GM12878 (cell line): ENCODE data around the gene RMND1. TPM values are rescaled to one million over a fixed set of nuclear protein-coding genes. Genes with fewer than 3 reads are reported as not detected.

Source experiments
- ATAC-seq: fragments of 200-7000 bp; cut with Tn5 transposase; 3 replicates; pipeline ENCODE4 v1.9.1; 2020; ENCODE audit warnings: mild to moderate bottlenecking, moderate library complexity
- BruUV-seq: library from RNA; stranded (reverse); fragments of 400-500 nt; replicated peaks from 2 replicates; lab custom pipeline; 2021; lab: Mats Ljungman, UMichigan
- CTCF ChIA-PET: fragments of 300-600 bp; sonication (Branson Sonifier 250); formaldehyde crosslinking; extraction: SDS; loops from one replicate; lab custom pipeline; 2021; ENCODE audit warnings: inconsistent platforms; lab: Yijun Ruan, JAX
- POLR2A ChIA-PET: fragments of 350-600 bp; formaldehyde crosslinking; extraction: SDS; loops from one replicate; lab custom pipeline; 2021; ENCODE audit warnings: inconsistent platforms; lab: Charles Lee
- RAD21 ChIA-PET: fragments of 300-600 bp; sonication (Branson Sonifier 250); formaldehyde crosslinking; loops from one replicate; lab custom pipeline; 2023; ENCODE audit warnings: antibody characterized with exemption; ENCODE audit not compliant: unreplicated experiment; lab: Charles Lee
- SMC1A ChIA-PET: fragments of 300-600 bp; sonication (Branson Sonifier 250); formaldehyde crosslinking; loops from one replicate; lab custom pipeline; 2023; ENCODE audit not compliant: unreplicated experiment, uncharacterized antibody; lab: Charles Lee
- DNase-seq: peaks from one replicate; pipeline ENCODE4 v3.0.0-alpha.2; 2011; ENCODE audit warnings: low read depth, low spot score
- FAIRE-seq: peaks from 3 replicates; lab custom pipeline; 2011; peaks lifted over from hg19 to GRCh38; lab: Jason Lieb, UNC
- H2AFZ ChIP-seq: 2 replicates; pipeline ENCODE4 v1.6.0; 2011; ENCODE audit warnings: low read depth, low read length, control low read depth; ENCODE audit not compliant: control insufficient read depth
- H3K27ac ChIP-seq: 2 replicates; pipeline ENCODE4 v1.5.1; 2011; ENCODE audit warnings: control low read depth; ENCODE audit not compliant: control insufficient read depth, insufficient read depth
- H3K27me3 ChIP-seq, 2 experiments: replicated peaks in 1 of 2; 2 replicates each; pipeline versions ENCODE4 v1.6.0 to v1.6.1; 2011; ENCODE audit warnings: low read length in 1 of 2; ENCODE audit not compliant: control insufficient read depth in 2 of 2, insufficient read depth in 2 of 2
- H3K36me3 ChIP-seq, 2 experiments: 2 replicates each; pipeline ENCODE4 v1.5.1; 2011; ENCODE audit warnings: low read length in 1 of 2; ENCODE audit not compliant: control insufficient read depth in 2 of 2, insufficient read depth in 2 of 2
- H3K4me1 ChIP-seq: 2 replicates; pipeline ENCODE4 v1.6.1; 2011; ENCODE audit warnings: mild to moderate bottlenecking, low read length, moderate library complexity, mixed read lengths; ENCODE audit not compliant: control insufficient read depth, insufficient read depth
- H3K4me2 ChIP-seq: 2 replicates; pipeline ENCODE4 v1.6.0; 2011; ENCODE audit warnings: control low read depth; ENCODE audit not compliant: control insufficient read depth, insufficient read depth
- H3K4me3 ChIP-seq: fragments of 200-600 bp; sonication (generic); 2 replicates; pipeline ENCODE4 v1.5.1; 2016
- H3K79me2 ChIP-seq: 2 replicates; pipeline ENCODE4 v1.6.0; 2011; ENCODE audit warnings: low read length; ENCODE audit not compliant: control insufficient read depth, insufficient read depth
- H3K9ac ChIP-seq: 2 replicates; pipeline ENCODE4 v1.8.0; 2011; ENCODE audit warnings: low read length, control low read depth, mixed read lengths; ENCODE audit not compliant: control insufficient read depth, insufficient read depth
- H3K9me3 ChIP-seq: replicated peaks from 3 replicates; pipeline ENCODE4 v1.5.1; 2011; ENCODE audit warnings: mild to moderate bottlenecking, low read length; ENCODE audit not compliant: control insufficient read depth, insufficient read depth
- H4K20me1 ChIP-seq: 2 replicates; pipeline ENCODE4 v1.6.0; 2011; ENCODE audit not compliant: control insufficient read depth, insufficient read depth
- ATF3 ChIP-seq: IDR thresholded peaks from 2 replicates; pipeline ENCODE4 v1.6.1; 2011; ENCODE audit warnings: low read depth, mild to moderate bottlenecking, low read length, moderate library complexity, borderline replicate concordance; ENCODE audit errors: extremely low read depth
- BCL11A ChIP-seq: IDR thresholded peaks from 2 replicates; pipeline ENCODE4 v1.6.1; 2011; ENCODE audit warnings: low read depth, low read length
- BCLAF1 ChIP-seq: fragments of 450-650 bp; IDR thresholded peaks from 2 replicates; pipeline ENCODE4 v1.6.1; 2017; ENCODE audit warnings: antibody characterized with exemption, mild to moderate bottlenecking, moderate library complexity
- CBX5 ChIP-seq: sonication (generic); IDR thresholded peaks from 2 replicates; pipeline ENCODE4 v1.6.1; 2016; ENCODE audit warnings: low read depth, moderate library complexity, mild to moderate bottlenecking, inconsistent platforms
- DPF2 ChIP-seq: fragments of 450-650 bp; IDR thresholded peaks from 2 replicates; pipeline ENCODE4 v1.6.1; 2017; ENCODE audit warnings: mild to moderate bottlenecking
- E2F4 ChIP-seq: IDR thresholded peaks from 2 replicates; pipeline ENCODE4 v1.6.1; 2012; ENCODE audit warnings: low read depth, low read length, improper control_type of control experiment
- EED ChIP-seq: sonication (generic); IDR thresholded peaks from 2 replicates; pipeline ENCODE4 v1.6.1; 2016; ENCODE audit warnings: antibody characterized with exemption, low read depth
- FOS ChIP-seq: IDR thresholded peaks from 3 replicates; pipeline ENCODE4 v1.6.1; 2011; ENCODE audit warnings: borderline replicate concordance; ENCODE audit not compliant: insufficient read length; ENCODE audit errors: extremely low read depth
- HSF1 ChIP-seq: fragments of 150-350 bp; IDR thresholded peaks from 2 replicates; pipeline ENCODE4 v1.6.1; 2014; ENCODE audit warnings: mild to moderate bottlenecking, low read depth, low read length
- IRF3 ChIP-seq: fragments of 450-650 bp; IDR thresholded peaks from 2 replicates; pipeline ENCODE4 v1.6.1; 2014; ENCODE audit warnings: mild to moderate bottlenecking
- NR2F1 ChIP-seq: fragments of 450-650 bp; conservative IDR thresholded peaks from 2 replicates; pipeline ENCODE4 v1.6.1; 2017; ENCODE audit warnings: mild to moderate bottlenecking
- SUZ12 ChIP-seq: fragments of 200-600 bp; sonication (generic); IDR thresholded peaks from one replicate; pipeline ENCODE4 v1.6.1; 2018; ENCODE audit warnings: antibody characterized with exemption, mild to moderate bottlenecking; ENCODE audit not compliant: unreplicated experiment
- YBX1 ChIP-seq: fragments of 450-650 bp; IDR thresholded peaks from 2 replicates; pipeline ENCODE4 v1.6.1; 2016; ENCODE audit warnings: antibody characterized with exemption
- ZNF217 ChIP-seq: fragments of 450-650 bp; IDR thresholded peaks from 2 replicates; pipeline ENCODE4 v1.6.1; 2017; ENCODE audit warnings: antibody characterized with exemption, mild to moderate bottlenecking
- ZSCAN29 ChIP-seq: fragments of 450-650 bp; IDR thresholded peaks from 2 replicates; pipeline ENCODE4 v1.6.1; 2017; ENCODE audit warnings: mild to moderate bottlenecking, moderate library complexity
- WGBS: methylation state at CpG from one replicate; pipeline ENCODE4 v1.1.6; 2016; ENCODE audit warnings: low lambda C conversion rate; ENCODE audit not compliant: insufficient replicate concordance, insufficient coverage; ENCODE audit errors: missing lambda C conversion rate; 5-methylcytosine and 5-hydroxymethylcytosine counted together
- in situ Hi-C: fragments of 300-500 bp; cut with MboI; formaldehyde crosslinking; loops from 9 replicates; pipeline ENCODE4 v1.14.3; 2018; ENCODE audit warnings: mixed read lengths
- intact Hi-C: fragments of 100-400 bp; cut with micrococcal nuclease; formaldehyde crosslinking; loops from one replicate; pipeline ENCODE4 v1.14.2; 2022; ENCODE audit not compliant: unreplicated experiment
- polyA plus RNA-seq, 11 experiments: library from polyadenylated mRNA; depleted of rRNA in 4 of 11; unstranded in 6 of 11; stranded (reverse) in 5 of 11; fragments of >200 nt; fragmentation: Nextera tagmentation in 4 of 11; fragmentation: Illumina TruSeq in 1 of 11; extraction: Ambion mirVana in 4 of 11; extraction: Trizol in 1 of 11; gene quantifications; 1 replicate in 1 of 11; 2 replicates in 10 of 11; pipeline versions ENCODE4 v1.2.1 to v1.2.3, GENCODE V29; 2011 to 2016; ENCODE audit warnings: inconsistent platforms in 2 of 11, missing spikeins in 2 of 11, low read depth in 1 of 11
- total RNA-seq, 4 experiments: library from RNA; depleted of rRNA in 3 of 4; stranded (reverse); fragments of >200 nt in 3 of 4; fragmentation: Illumina TruSeq in 1 of 4; extraction: Trizol in 1 of 4; gene quantifications; 2 replicates each; pipeline versions ENCODE4 v1.2.1 to v1.2.3, GENCODE V29; 2013 to 2021
- TF ChIP-seq, protein P1 (sequence below): fragments of 450-650 bp; IDR thresholded peaks from 2 replicates; pipeline ENCODE4 v1.6.1; 2016; ENCODE audit warnings: mild to moderate bottlenecking

The RMND1 gene
- total and polyA plus RNA-seq, 10 of the 15 experiments (the other 5 are each of a cell fraction or from before 2014, with no cell fraction given): 15.9 to 34.5 (median 21.4) TPM

DNA sequence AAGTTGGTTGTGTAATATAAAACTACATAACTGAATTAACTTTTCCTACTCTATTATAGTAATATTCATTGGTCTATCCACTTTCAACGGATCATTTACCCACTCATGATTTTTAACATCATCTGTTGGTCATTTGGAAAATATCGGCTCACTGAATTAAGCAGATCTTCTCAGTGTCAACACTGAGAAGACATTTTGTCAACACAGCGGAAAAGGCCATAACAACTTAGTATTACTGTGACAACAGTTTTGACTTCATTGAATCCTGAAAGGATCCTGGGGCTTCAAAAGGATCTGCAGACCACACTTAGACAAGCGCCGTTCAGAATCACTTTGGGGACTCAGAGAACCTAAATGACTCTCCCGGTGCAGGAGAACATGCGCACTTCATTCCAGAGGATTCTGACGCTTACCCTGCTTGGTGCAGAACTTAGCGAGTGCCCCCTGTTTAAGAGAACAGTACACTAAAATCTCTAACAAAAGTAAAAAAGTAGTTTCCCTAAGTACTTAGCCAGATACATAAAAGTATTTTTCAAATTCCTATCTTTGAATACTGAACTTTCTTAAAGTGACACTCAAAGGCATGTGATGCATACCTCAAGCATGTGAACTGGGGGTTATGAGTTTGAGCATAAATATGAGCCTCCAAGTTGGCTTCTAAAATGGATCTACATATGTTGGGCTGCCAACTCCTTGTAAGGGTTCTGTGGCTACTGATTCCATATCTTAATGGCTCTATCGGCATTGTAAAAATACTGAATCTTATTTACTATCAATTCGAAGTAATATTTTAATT lies 64.6 kb downstream of the RMND1 start:
- ChIA-PET SMC1A (interaction anchor here (1.0 kb wide), 1 partner anchor 10 kb away, joined by 3 read pairs; no protein-coding TSS in a partner anchor), RAD21 (no interaction called here), CTCF (interaction anchor here (1.1 kb wide), 1 partner anchor 18 kb away, joined by 3 read pairs; no protein-coding TSS in a partner anchor), POLR2A (no interaction called here)
- Histone ChIP-seq H3K4me1 (peaks cover 22% of the 10 kb centered on the region), H3K4me3 (no peak overlapping the region), H3K79me2 (peaks cover 79% of the 10 kb centered on the region), H3K9ac (no peak overlapping the region), H3K27ac (no peak overlapping the region), H3K36me3 (peaks cover 0 to 4% of the 10 kb centered on the region in 2 experiments; a peak in 2 of 4 replicates), H3K9me3 (no peaks in the 10 kb centered on the region), H4K20me1 (no peaks in the 10 kb centered on the region), H3K4me2 (no peak overlapping the region), H2AFZ (no peak overlapping the region), H3K27me3 (no peaks in the 10 kb centered on the region)
- DNase-seq (no peak), FAIRE-seq (no peak), ATAC-seq (no peak)
- in situ Hi-C loops: no loop called here
- 98% methylated on average over 11 of the region's 11 CpGs for WGBS
- BruUV-seq: no TSS peak
- intact Hi-C loops: no loop called here
- TF ChIP-seq HSF1 (no peak), IRF3 (no peak), YBX1 (no peak), DPF2 (no peak), SUZ12 (no peak), BCL11A (no peak), BCLAF1 (no peak), CBX5 (no peak), FOS (no peak), EED (no peak), ZSCAN29 (no peak), ZNF217 (no peak), E2F4 (no peak), ATF3 (no peak), NR2F1 (no peak)
- TF ChIP-seq, protein P1, sequence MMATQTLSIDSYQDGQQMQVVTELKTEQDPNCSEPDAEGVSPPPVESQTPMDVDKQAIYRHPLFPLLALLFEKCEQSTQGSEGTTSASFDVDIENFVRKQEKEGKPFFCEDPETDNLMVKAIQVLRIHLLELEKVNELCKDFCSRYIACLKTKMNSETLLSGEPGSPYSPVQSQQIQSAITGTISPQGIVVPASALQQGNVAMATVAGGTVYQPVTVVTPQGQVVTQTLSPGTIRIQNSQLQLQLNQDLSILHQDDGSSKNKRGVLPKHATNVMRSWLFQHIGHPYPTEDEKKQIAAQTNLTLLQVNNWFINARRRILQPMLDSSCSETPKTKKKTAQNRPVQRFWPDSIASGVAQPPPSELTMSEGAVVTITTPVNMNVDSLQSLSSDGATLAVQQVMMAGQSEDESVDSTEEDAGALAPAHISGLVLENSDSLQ: no peak
